Measurements from ENCODE around the gene ZBTB3. TPM values are rescaled to one million over a fixed set of nuclear protein-coding genes. Genes with fewer than 3 reads are reported as not detected.

The ZBTB3 gene
- total and polyA plus RNA-seq, 9 of the 15 experiments (the other 6 are each of a cell fraction or from before 2014, with no cell fraction given) = 1.9 to 10.0 (median 4.9) TPM

DNA sequence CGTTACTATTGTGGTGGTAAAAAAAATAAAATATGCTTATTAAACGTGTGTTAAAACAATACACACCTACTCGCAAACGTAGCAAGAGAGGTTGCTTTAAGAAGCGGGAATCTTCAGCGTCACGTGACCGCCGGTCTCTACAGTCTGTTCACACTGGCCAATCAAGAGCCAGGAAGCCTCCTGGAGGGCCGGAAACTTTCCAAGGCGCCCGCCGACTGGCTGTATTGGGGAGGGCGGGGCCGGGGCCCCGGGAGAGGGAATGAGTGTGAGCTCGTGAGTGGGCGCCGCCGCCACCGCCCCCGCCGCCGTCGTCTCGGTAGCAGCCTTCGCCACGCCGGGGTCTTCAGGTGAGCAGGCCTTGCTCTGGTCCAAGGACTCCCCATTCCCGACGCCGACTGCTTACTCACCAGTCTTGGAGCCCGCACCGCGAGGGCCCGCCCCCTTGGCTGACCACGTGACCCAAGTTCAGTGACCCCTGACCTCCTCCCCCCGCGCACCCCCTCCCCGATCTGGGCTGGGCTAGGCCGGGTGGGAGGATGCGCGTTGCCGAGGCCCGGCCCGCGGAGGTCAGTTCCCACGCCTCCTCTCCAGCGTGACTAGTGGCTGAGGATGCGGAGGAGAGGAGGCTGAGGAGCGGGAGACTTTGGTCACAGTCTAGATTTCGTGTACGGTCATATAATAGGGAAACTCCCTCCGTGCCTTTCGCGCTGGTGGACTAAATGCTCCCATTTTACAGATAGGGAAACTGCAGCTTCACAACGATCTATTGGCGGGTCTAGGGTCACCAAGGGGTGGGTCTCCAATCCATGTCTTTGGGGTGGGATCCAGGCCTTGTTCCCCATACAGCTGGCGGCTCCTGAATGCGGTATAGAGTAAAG is 17.4 kb upstream of the ZBTB3 start, which contains the start of gene TAF6L (continued):
- TF ChIP-seq, protein P1, sequence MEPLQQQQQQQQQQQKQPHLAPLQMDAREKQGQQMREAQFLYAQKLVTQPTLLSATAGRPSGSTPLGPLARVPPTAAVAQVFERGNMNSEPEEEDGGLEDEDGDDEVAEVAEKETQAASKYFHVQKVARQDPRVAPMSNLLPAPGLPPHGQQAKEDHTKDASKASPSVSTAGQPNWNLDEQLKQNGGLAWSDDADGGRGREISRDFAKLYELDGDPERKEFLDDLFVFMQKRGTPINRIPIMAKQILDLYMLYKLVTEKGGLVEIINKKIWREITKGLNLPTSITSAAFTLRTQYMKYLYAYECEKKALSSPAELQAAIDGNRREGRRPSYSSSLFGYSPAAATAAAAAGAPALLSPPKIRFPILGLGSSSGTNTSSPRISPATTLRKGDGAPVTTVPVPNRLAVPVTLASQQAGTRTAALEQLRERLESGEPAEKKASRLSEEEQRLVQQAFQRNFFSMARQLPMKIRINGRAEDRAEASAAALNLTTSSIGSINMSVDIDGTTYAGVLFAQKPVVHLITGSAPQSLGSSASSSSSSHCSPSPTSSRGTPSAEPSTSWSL (CRISPR knock-in tag; IDR thresholded peaks at IDR 0.05; ENCODE audit: borderline replicate concordance) = no peak
- TF ChIP-seq ZNF316 (IDR thresholded peaks at IDR 0.05) = no peak
- TF ChIP-seq RBBP5 (IDR thresholded peaks at IDR 0.05; ENCODE audit: borderline replicate concordance, insufficient read depth, low read length, poor library complexity, severe bottlenecking) = peak; percentile 71
- TF ChIP-seq BRCA1 (IDR thresholded peaks at IDR 0.05) = no peak
- no peak for TF ChIP-seq BRCA1 (CRISPR knock-in tag; IDR thresholded peaks at IDR 0.05)
- TF ChIP-seq FOXM1 (IDR thresholded peaks at IDR 0.05; ENCODE audit: low read depth) = no peak
- TF ChIP-seq FOXM1 (CRISPR knock-in tag; IDR thresholded peaks at IDR 0.05; ENCODE audit: low read depth) = no peak
- peak; percentile 76; the same call in 1 of the 2 replicates for TF ChIP-seq KLF13 (tag; IDR thresholded peaks at IDR 0.05; ENCODE audit: borderline replicate concordance, low read depth)
- TF ChIP-seq ZNF143 (CRISPR knock-in tag; IDR thresholded peaks at IDR 0.05) = no peak
- no peak for TF ChIP-seq CBX3 (IDR thresholded peaks at IDR 0.05; ENCODE audit: borderline replicate concordance in 1 of 2, low read length in 2 of 2)
- no peak for TF ChIP-seq ZNF175 (CRISPR knock-in tag; IDR thresholded peaks at IDR 0.05; ENCODE audit: low read depth)
- TF ChIP-seq, protein P2, sequence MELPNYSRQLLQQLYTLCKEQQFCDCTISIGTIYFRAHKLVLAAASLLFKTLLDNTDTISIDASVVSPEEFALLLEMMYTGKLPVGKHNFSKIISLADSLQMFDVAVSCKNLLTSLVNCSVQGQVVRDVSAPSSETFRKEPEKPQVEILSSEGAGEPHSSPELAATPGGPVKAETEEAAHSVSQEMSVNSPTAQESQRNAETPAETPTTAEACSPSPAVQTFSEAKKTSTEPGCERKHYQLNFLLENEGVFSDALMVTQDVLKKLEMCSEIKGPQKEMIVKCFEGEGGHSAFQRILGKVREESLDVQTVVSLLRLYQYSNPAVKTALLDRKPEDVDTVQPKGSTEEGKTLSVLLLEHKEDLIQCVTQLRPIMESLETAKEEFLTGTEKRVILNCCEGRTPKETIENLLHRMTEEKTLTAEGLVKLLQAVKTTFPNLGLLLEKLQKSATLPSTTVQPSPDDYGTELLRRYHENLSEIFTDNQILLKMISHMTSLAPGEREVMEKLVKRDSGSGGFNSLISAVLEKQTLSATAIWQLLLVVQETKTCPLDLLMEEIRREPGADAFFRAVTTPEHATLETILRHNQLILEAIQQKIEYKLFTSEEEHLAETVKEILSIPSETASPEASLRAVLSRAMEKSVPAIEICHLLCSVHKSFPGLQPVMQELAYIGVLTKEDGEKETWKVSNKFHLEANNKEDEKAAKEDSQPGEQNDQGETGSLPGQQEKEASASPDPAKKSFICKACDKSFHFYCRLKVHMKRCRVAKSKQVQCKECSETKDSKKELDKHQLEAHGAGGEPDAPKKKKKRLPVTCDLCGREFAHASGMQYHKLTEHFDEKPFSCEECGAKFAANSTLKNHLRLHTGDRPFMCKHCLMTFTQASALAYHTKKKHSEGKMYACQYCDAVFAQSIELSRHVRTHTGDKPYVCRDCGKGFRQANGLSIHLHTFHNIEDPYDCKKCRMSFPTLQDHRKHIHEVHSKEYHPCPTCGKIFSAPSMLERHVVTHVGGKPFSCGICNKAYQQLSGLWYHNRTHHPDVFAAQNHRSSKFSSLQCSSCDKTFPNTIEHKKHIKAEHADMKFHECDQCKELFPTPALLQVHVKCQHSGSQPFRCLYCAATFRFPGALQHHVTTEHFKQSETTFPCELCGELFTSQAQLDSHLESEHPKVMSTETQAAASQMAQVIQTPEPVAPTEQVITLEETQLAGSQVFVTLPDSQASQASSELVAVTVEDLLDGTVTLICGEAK (IDR thresholded peaks at IDR 0.05) = 0 out of 2 replicates have a peak, but pooled peaks have one; percentile 21
- TF ChIP-seq, protein P2 (CRISPR knock-in tag; IDR thresholded peaks at IDR 0.05) = no peak
- TF ChIP-seq ZNF184 (CRISPR knock-in tag; IDR thresholded peaks at IDR 0.05) = no peak
- TF ChIP-seq ZNF780A (CRISPR knock-in tag; IDR thresholded peaks at IDR 0.05) = no peak
- no peak for TF ChIP-seq PHB2 (IDR thresholded peaks at IDR 0.05; ENCODE audit: low read depth)
- no peak for TF ChIP-seq GATAD2B (IDR thresholded peaks at IDR 0.05; ENCODE audit: borderline replicate concordance)
- TF ChIP-seq CCAR2 (IDR thresholded peaks at IDR 0.05; ENCODE audit: low read depth, low read length) = no peak
- no peak for TF ChIP-seq CC2D1A (IDR thresholded peaks at IDR 0.05)

Measured in K562 (cell line).